Measurements from ENCODE around the gene TPRG1L. TPM values are rescaled to one million over a fixed set of nuclear protein-coding genes. Genes with fewer than 3 reads are reported as not detected.

Gene TPRG1L
- total and polyA plus RNA-seq, 8 donors: 16.4 to 33.3 (median 21.8) TPM

GRCh38 chr1:3651930-3652547 is 27.2 kb downstream of the TPRG1L start, which contains the start of gene TP73:
TP73 (plus strand) TSS chr1:3652516; CDS start chr1:3682366, 29,850 bp downstream.
- intact Hi-C loops (cut with DNase I): no loop called here
- H3K36me3 ChIP-seq: no peaks in the 10 kb centered on the region
- no peaks in the 10 kb centered on the region for H3K9me3 ChIP-seq
- ATAC-seq (peak in 2 of 4 donors; percentile 2 to 15), FAIRE-seq (no peak), DNase-seq (peak in 3 of 6 donors; percentile 41 to 78 (median 64))
- peaks cover 8 to 23% (median 15%) of the 10 kb centered on the region in 4 donors for H3K27me3 ChIP-seq
- 1 to 2% methylated on average over 45 to 80 of the region's 80 CpGs for WGBS, 2 donors
- H3K4me1 ChIP-seq: peaks cover 6 to 20% (median 6%) of the 10 kb centered on the region in 3 donors
- H3K4me3 ChIP-seq: peak within 1 kb of the TSS in 3 of 4 donors; percentile 7 to 42 (median 31)
- no peak for TF ChIP-seq CTCF (IDR thresholded peaks at IDR 0.05)
- H3K27ac ChIP-seq: no peak within 1 kb of the TSS

- WGBS, 2 donors: 8 to 14% methylated on average over 54 to 68 of the region's 68 CpGs
- Histone ChIP-seq H3K4me3 (peak overlapping the region in 3 of 4 donors; percentile 7 to 42 (median 31)), H3K27ac (no peak overlapping the region), H3K9me3 (no peaks in the 10 kb centered on the region), H3K4me1 (peaks cover 6 to 20% (median 6%) of the 10 kb centered on the region in 3 donors), H3K36me3 (no peaks in the 10 kb centered on the region), H3K27me3 (peaks cover 8 to 23% (median 15%) of the 10 kb centered on the region in 4 donors)
- FAIRE-seq (no peak), ATAC-seq (no peak), DNase-seq (peak in 3 of 6 donors; percentile 34 to 80 (median 69))
- intact Hi-C loops (cut with DNase I): no loop called here
- no peak for TF ChIP-seq CTCF (IDR thresholded peaks at IDR 0.05)
Measured at GRCh38 chr1:3652548-3653285, 27.9 kb downstream of the TPRG1L start.

- DNase-seq (no peak), ATAC-seq (no peak), FAIRE-seq (no peak)
- intact Hi-C loops (cut with DNase I): no loop called here
- peaks cover 6 to 20% (median 6%) of the 10 kb centered on the region in 3 donors for H3K4me1 ChIP-seq
- no peak overlapping the region for H3K27ac ChIP-seq
- TF ChIP-seq CTCF (IDR thresholded peaks at IDR 0.05): no peak
- H3K27me3 ChIP-seq: peaks cover 8 to 23% (median 15%) of the 10 kb centered on the region in 4 donors
- no peak overlapping the region for H3K4me3 ChIP-seq
- H3K9me3 ChIP-seq: no peaks in the 10 kb centered on the region
- no peaks in the 10 kb centered on the region for H3K36me3 ChIP-seq
- WGBS, 2 donors: 36 to 41% methylated on average over 10 of the region's 10 CpGs
Measured at GRCh38 chr1:3653286-3653618, 28.4 kb downstream of the TPRG1L start.

- H3K9me3 ChIP-seq: no peaks in the 10 kb centered on the region
- peaks cover 0 to 11% (median 6%) of the 10 kb centered on the region in 3 donors for H3K4me1 ChIP-seq
- FAIRE-seq (no peak), ATAC-seq (no peak), DNase-seq (peak in 1 of 6 donors; percentile 41)
- no peaks in the 10 kb centered on the region for H3K36me3 ChIP-seq
- H3K27ac ChIP-seq: no peak overlapping the region
- intact Hi-C loops (cut with DNase I): no loop called here
- H3K27me3 ChIP-seq: peaks cover 8 to 23% (median 15%) of the 10 kb centered on the region in 4 donors
- TF ChIP-seq CTCF (IDR thresholded peaks at IDR 0.05): no peak
- H3K4me3 ChIP-seq: no peak overlapping the region
- 82 to 87% methylated on average over 22 of the region's 22 CpGs for WGBS, 2 donors
Measured at GRCh38 chr1:3654549-3655281, 29.9 kb downstream of the TPRG1L start.
